Activated naive CD4-positive, alpha-beta T cell treated with anti-CD3 and anti-CD28 coated beads, Interleukin-2, amount 50 U/mL, for 72 hours (primary cell): ENCODE measurements around the gene SLC35A4. TPM values are rescaled to one million over a fixed set of nuclear protein-coding genes. Genes with fewer than 3 reads are reported as not detected.
A peak's percentile ranks its signal among the peaks of the same experiment; 100 is the strongest.

Source experiments
- ATAC-seq, 2 donors: fragments of 150-1000 bp; cut with Tn5 transposase; 2 replicates each; pipeline ENCODE4 v1.10.0; 2021; ENCODE audit warnings: mild to moderate bottlenecking in 2 of 2, moderate library complexity in 2 of 2
- DNase-seq, 2 donors: peaks; one replicate each; pipeline ENCODE4 v3.0.0; 2021 to 2022; ENCODE audit warnings: low spot score in 2 of 2
- H3K27ac Mint-ChIP-seq, 2 donors: one replicate each; pipeline ENCODE4 v1.8.0; 2022; ENCODE audit warnings: mild to moderate bottlenecking in 2 of 2, mixed read lengths in 2 of 2
- H3K36me3 Mint-ChIP-seq, 2 donors: one replicate each; pipeline ENCODE4 v1.8.0; 2022; ENCODE audit warnings: mixed read lengths in 2 of 2
- H3K9me3 Mint-ChIP-seq, 2 donors: one replicate each; pipeline ENCODE4 v1.8.0; 2022; ENCODE audit warnings: mixed read lengths in 2 of 2
- total RNA-seq, 2 donors: library from RNA; stranded (reverse); gene quantifications; one replicate each; pipeline ENCODE4 v1.2.3, GENCODE V29; 2022

Gene SLC35A4
- total RNA-seq, 2 donors from 2014 or later: 62.5 to 70.3 TPM

DNA sequence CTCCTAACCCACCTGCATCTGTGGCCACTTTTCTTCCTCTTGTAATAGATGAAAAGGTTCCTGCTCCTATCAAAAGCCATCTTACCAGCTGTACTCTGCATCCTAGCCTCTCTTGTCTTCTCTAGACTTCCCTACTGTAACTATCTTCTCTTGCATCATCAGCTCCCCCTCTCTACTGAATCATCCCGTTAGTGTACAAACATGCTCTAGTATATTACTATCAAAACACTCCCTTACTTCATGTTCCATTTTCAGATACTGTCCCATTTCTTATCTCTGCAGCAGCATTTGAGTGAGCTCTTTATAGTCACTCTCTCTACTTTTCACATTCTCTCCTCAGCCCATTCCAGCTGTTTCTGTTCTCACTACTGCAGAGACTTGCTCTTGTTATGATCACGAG, 10.2 kb upstream of the SLC35A4 start:
- Mint-ChIP-seq H3K9me3 (peaks cover 0 to 3% of the 10 kb centered on the region in 2 donors), H3K36me3 (peaks cover 27 to 29% of the 10 kb centered on the region in 2 donors), H3K27ac (peak overlapping the region; percentile 91 to 98)
- ATAC-seq (peak; percentile 14 to 31), DNase-seq (no peak)

DNA sequence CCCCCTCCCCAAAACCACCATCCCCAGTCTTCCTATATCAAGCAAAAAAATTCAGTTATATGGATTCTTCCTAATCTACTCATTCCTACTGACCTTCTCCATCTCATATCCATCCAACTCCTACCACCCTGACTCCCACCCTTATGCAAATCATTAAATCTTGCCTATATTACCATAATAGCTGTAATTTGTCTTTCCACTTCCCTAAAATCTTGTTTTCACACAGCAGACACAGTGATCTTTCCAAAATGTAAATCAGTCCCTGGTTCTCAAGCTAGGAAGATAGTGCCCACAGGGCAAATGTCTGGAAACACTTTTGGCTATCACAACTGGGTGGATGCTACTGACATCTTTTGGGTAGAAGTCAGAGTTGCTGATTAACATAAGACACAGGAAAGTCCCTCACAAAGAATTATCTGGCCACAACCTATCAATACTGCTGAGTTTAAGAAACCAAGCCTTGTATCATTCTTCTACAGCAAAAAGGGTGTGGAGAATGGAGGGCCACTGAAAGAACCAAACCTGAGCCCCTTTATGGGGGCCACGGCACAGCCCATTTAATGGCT, 8.8 kb upstream of the SLC35A4 start:
- DNase-seq (no peak), ATAC-seq (no peak)
- H3K9me3 Mint-ChIP-seq: peaks cover 0 to 3% of the 10 kb centered on the region in 2 donors
- H3K27ac Mint-ChIP-seq: peak overlapping the region; percentile 18 to 98
- H3K36me3 Mint-ChIP-seq: peaks cover 24 to 29% of the 10 kb centered on the region in 2 donors

DNA sequence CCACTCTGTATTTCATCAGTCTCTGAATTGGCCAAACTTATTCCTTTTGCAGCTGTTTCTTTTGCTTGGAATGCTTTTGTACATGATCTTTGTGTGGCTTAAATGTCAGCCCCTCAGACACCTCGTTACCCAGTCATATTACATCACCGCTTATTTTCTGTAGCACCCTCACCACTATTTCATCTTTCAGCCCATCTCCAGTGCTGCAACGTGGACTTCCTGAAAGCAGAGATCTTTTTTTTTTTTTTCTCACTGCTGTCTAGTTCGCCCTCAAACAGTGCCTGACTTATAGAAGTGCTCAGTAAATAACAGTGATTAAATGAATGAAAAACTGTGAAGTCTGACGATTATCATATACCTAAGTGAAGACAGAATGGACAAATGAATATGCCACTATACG, 8.2 kb upstream of the SLC35A4 start:
- H3K9me3 Mint-ChIP-seq: peaks cover 0 to 3% of the 10 kb centered on the region in 2 donors
- ATAC-seq: no peak
- H3K36me3 Mint-ChIP-seq: peaks cover 18 to 29% of the 10 kb centered on the region in 2 donors
- H3K27ac Mint-ChIP-seq: peak overlapping the region; percentile 78 to 98
- DNase-seq: no peak

DNA sequence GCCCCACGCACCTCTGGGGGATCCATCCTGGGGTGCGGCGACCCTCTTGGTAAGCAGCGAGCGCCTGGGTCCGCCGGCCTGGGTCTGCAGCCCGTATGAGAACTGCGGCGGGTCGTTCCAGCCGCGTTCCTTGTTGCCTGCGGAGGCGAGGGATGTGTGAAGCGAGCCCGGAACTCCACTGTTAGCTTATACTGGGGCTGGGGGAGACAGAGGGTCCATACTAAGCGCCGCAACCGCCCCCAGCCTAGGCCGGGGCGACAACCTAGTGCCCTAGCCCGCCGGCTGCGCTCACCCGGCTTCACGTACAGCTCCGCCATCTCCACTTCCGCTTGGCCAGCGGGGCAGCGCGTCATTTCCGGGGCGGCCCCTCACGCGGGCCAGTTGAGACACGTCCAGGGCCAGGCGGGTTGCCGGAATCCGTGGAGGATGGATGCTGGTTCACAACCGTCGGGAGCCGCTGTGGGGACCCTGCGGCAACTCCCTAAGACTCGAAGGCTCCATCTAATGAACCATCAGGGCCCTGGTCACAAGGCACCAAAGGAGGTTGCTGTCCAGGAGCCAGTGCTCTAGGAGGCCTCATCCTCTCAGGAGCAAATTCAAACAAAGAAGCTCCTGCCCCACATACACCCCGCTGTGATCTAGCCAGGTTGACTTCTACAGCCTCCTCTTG, 7.4 kb upstream of the SLC35A4 start, which contains the start of gene SRA1:
Gene SRA1, minus strand, starts transcription at position 338 of the 670 bp plus-strand sequence. Its CDS starts 21 bp downstream, at position 317.
- H3K9me3 Mint-ChIP-seq: peaks cover 0 to 3% of the 10 kb centered on the region in 2 donors
- DNase-seq: peak; percentile 87 to 94
- H3K27ac Mint-ChIP-seq: peak within 1 kb of the TSS; percentile 92 to 98
- H3K36me3 Mint-ChIP-seq: peaks cover 14 to 29% of the 10 kb centered on the region in 2 donors
- ATAC-seq: peak; percentile 88 to 90

DNA sequence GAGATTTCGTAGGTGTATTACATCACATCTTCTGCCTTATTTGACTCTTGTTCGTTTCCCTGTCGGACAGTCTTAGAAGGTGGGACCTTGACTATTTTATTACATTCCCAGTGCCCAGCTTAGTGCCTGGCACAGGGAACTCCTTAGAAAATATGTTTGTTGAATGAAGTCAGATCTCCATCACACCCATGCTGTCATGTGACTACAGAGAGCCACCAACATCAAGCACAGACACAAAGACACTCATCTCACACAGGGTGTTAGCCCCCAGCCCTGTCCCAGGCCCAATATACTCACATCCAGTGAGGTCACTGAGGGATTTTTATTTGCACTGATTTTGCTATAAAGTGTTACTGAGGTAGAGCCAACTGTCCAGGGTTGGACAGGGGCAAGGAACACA, 6.7 kb upstream of the SLC35A4 start:
- Mint-ChIP-seq H3K27ac (peak overlapping the region; percentile 92 to 98), H3K36me3 (peaks cover 14 to 29% of the 10 kb centered on the region in 2 donors), H3K9me3 (peaks cover 0 to 3% of the 10 kb centered on the region in 2 donors)
- ATAC-seq (peak in 1 of 2 donors; percentile 17), DNase-seq (no peak)

DNA sequence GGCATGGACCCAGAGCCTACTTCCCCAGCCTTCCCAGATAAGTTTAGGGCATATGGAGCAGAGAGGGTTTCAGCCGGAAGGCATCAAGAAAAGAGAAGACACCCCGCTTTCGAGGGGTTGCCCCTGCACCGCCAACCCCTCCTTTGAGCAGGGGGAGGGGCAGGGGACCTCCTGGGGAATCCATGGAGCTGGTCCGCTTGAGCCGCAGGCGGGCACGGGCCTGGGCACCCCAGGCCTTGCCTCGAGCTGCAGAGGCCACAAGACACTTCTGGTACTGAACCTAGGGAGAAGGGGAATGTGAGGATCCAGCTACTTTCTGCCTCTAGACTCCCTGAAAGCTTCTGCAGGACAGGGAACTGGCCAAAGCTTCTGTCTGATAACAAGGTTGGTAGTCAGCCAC, 6.1 kb upstream of the SLC35A4 start:
- H3K9me3 Mint-ChIP-seq: peaks cover 0 to 3% of the 10 kb centered on the region in 2 donors
- H3K27ac Mint-ChIP-seq: peak overlapping the region in 1 of 2 donors; percentile 98
- H3K36me3 Mint-ChIP-seq: peaks cover 14 to 29% of the 10 kb centered on the region in 2 donors
- no peak for DNase-seq
- ATAC-seq: no peak

DNA sequence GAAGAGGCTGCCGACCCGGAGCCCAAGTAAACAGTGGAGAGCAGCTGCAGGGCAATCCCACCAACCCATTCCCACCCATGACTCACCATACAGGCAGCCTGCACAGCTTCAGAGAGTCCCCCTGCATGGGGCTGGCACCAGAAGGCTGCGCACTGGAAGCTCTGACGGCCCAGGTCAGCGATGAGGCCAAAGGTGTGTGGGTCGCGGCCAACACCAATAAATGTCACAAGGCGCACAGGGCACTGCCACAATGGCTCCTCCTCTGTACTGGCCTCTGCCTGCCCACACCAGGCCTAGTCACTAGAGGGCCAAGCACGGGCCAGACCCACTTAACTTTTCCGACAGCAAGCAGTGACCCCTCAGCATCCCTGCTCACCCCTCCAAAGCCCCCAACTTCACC, 4.4 kb upstream of the SLC35A4 start:
- Mint-ChIP-seq H3K36me3 (peaks cover 22 to 36% of the 10 kb centered on the region in 2 donors), H3K27ac (no peak overlapping the region), H3K9me3 (peaks cover 0 to 3% of the 10 kb centered on the region in 2 donors)
- no peak for ATAC-seq
- DNase-seq: no peak

DNA sequence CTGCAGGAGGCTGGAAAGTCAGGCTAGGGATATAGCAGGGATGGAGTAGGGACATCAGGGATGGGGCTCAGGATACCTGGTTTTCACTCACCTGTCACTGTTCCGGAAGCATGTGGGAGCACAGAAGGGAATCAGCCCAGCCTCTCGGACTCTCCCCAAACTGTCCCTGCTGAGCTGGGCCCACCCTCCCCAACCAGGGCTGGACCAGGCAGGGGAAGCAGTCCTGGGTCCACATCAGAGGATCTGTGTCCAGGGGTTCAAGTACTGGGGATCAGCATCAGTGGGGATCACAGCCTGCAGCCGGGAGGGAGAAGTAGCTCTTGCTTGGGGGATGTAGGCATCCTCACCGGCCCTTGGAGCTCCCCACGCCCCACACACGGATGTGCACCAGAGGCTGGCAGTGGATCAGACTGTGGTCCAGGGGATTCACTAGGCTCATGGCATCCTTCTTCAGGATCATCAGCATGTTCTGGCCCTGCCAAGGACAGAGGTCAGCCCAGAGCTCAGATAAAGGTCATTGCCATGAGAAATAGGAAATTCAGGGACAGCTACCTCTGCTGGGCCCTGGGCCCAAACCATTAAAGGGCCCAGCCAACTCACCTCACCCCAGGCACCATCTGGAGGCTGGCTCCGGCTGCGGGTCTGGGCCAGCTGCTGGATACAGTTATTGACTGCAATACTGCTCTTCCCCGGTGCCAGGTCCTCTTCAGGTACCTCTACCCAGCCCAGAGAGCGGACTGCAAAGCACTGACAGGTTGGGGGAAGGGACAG, 2.7 kb upstream of the SLC35A4 start:
- no peak for DNase-seq
- Mint-ChIP-seq H3K27ac (no peak overlapping the region), H3K9me3 (no peaks in the 10 kb centered on the region), H3K36me3 (peaks cover 27 to 33% of the 10 kb centered on the region in 2 donors)
- ATAC-seq: no peak

DNA sequence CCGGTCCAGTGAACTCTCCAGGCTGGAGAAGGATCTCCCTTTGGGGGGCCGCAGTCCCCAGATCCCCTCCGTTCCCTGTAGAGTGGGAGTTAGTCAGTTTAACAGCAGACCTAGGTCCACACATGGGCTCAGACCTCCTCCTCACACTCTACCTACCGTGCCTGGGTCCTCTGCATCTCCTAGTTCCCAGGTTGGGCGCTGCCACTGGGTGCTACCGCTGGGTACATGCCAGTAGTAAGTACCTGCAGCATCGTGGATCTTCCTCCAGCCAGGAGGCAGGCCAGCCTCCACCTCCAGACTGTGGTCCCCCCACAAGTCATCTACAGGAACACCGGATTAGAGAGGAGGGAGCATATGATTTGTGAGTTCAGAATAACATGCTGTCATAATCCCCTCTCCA, 1.0 kb upstream of the SLC35A4 start:
- ATAC-seq: no peak
- peak overlapping the region; percentile 73 to 98 for H3K27ac Mint-ChIP-seq
- H3K9me3 Mint-ChIP-seq: no peaks in the 10 kb centered on the region
- DNase-seq: no peak
- H3K36me3 Mint-ChIP-seq: peaks cover 32 to 39% of the 10 kb centered on the region in 2 donors

DNA sequence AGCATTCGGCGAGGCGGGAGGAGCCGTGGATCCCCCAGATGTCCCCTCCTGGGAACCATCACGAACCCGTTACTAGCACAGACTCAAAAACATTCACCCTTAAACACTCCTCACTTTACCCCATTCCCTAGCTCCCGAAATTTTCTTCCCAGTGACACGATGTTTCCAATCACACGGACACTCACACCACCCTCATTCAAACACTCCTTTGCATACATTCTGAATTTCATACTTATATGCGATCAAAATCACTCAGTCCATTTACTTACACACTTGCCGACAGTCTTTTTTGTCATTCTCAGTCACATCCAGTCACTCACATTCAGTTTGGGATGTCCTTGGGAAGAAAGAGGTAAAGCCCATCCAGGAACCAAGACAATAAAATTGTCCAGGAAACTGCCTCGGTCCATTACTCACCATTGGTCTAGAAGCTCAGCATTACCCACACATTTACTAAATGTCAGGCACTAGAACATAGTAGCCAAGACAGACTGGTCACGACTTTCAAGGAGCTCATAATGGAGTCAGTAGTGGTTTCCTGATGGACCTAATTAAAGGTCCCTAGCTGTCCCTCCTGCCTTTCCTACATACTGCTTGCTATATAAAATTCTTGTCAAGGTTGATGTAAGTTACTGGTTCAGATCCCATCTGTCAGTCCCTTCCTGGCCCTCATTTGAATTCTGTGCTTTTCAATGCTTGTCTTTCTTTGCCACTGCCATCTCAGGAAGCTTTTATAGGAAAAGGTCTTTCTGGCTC, 574 bp downstream of the SLC35A4 start:
- peaks cover 32 to 42% of the 10 kb centered on the region in 2 donors for H3K36me3 Mint-ChIP-seq
- DNase-seq (no peak), ATAC-seq (no peak)
- no peaks in the 10 kb centered on the region for H3K9me3 Mint-ChIP-seq
- peak overlapping the region; percentile 98 for H3K27ac Mint-ChIP-seq

DNA sequence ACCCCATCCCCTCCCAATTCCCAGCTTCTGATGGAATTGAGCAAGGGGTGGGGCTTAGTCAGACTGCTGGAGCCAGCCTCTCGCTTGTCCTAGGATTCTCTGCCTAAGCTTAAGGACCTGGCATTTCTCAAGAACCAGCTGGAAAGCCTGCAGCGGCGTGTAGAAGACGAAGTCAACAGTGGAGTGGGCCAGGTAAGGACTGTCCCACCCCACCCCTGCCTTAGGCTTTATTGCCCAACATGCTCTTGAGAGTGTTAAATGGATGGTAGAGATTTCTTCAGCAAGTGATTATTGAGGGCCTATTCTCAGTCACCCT, 1.1 kb downstream of the SLC35A4 start:
- Mint-ChIP-seq H3K9me3 (no peaks in the 10 kb centered on the region), H3K27ac (peak overlapping the region; percentile 98), H3K36me3 (peaks cover 32 to 42% of the 10 kb centered on the region in 2 donors)
- ATAC-seq (no peak), DNase-seq (no peak)

DNA sequence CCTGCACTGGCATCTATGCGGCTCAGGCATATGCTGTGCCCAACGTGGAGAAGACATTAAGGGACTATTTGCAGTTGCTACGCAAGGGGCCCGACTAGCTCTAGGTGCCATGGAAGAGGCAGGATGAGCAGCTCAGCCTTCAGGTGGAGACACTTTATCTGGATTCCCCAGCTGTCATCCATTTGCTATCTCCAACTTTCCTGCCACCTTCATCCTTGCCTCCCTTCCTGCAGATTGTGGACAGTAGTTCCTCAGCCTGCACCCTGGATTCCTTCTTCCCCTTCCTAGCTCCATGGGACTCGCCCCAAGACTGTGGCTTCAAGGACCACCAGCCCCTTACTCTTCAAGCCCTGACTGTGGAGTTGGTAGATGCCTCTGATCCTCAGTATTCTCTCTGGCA, 2.0 kb downstream of the SLC35A4 start:
- no peak for DNase-seq
- ATAC-seq: no peak
- peaks cover 32 to 42% of the 10 kb centered on the region in 2 donors for H3K36me3 Mint-ChIP-seq
- peak overlapping the region; percentile 65 to 90 for H3K27ac Mint-ChIP-seq
- H3K9me3 Mint-ChIP-seq: no peaks in the 10 kb centered on the region

DNA sequence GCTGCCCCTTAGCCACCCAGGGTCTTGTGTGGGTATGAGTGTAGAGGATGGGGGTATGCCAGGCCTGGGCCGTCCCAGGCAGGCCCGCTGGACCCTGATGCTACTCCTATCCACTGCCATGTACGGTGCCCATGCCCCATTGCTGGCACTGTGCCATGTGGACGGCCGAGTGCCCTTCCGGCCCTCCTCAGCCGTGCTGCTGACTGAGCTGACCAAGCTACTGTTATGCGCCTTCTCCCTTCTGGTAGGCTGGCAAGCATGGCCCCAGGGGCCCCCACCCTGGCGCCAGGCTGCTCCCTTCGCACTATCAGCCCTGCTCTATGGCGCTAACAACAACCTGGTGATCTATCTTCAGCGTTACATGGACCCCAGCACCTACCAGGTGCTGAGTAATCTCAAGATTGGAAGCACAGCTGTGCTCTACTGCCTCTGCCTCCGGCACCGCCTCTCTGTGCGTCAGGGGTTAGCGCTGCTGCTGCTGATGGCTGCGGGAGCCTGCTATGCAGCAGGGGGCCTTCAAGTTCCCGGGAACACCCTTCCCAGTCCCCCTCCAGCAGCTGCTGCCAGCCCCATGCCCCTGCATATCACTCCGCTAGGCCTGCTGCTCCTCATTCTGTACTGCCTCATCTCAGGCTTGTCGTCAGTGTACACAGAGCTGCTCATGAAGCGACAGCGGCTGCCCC, 2.6 kb downstream of the SLC35A4 start:
- DNase-seq: no peak
- H3K27ac Mint-ChIP-seq: peak overlapping the region; percentile 89 to 90
- no peak for ATAC-seq
- no peaks in the 10 kb centered on the region for H3K9me3 Mint-ChIP-seq
- H3K36me3 Mint-ChIP-seq: peaks cover 32 to 42% of the 10 kb centered on the region in 2 donors

DNA sequence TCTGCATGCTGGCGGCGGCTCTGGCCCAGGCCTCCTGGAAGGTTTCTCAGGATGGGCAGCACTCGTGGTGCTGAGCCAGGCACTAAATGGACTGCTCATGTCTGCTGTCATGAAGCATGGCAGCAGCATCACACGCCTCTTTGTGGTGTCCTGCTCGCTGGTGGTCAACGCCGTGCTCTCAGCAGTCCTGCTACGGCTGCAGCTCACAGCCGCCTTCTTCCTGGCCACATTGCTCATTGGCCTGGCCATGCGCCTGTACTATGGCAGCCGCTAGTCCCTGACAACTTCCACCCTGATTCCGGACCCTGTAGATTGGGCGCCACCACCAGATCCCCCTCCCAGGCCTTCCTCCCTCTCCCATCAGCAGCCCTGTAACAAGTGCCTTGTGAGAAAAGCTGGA, 3.2 kb downstream of the SLC35A4 start:
- Mint-ChIP-seq H3K27ac (peak overlapping the region; percentile 89 to 90), H3K36me3 (peaks cover 32 to 42% of the 10 kb centered on the region in 2 donors), H3K9me3 (no peaks in the 10 kb centered on the region)
- no peak for DNase-seq
- no peak for ATAC-seq

DNA sequence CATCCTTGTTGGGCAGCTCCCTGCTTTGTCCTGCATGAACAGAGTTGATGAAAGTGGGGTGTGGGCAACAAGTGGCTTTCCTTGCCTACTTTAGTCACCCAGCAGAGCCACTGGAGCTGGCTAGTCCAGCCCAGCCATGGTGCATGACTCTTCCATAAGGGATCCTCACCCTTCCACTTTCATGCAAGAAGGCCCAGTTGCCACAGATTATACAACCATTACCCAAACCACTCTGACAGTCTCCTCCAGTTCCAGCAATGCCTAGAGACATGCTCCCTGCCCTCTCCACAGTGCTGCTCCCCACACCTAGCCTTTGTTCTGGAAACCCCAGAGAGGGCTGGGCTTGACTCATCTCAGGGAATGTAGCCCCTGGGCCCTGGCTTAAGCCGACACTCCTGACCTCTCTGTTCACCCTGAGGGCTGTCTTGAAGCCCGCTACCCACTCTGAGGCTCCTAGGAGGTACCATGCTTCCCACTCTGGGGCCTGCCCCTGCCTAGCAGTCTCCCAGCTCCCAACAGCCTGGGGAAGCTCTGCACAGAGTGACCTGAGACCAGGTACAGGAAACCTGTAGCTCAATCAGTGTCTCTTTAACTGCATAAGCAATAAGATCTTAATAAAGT, 3.9 kb downstream of the SLC35A4 start:
- ATAC-seq (no peak), DNase-seq (no peak)
- Mint-ChIP-seq H3K9me3 (no peaks in the 10 kb centered on the region), H3K27ac (peak overlapping the region; percentile 89 to 97), H3K36me3 (peaks cover 32 to 42% of the 10 kb centered on the region in 2 donors)

DNA sequence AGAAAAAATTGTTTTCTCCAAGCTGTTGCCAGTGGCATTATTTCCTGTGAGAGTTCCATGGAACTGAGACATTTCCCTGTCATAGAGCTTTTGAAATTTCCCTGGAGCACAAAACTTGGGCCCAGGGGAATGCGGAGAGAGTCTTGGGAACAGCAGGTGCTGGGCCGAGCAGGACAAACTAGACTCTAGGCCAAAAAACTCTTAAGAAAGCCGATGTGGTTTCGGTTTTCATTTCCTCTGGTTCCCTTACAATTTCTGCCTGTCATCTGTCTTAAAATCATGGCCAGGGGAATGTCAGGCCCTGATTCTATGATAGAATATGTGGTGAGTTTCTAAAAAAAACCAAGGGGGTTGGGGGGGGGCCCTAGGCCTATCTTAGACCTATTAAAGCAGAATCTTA, 4.6 kb downstream of the SLC35A4 start:
- DNase-seq (no peak), ATAC-seq (no peak)
- Mint-ChIP-seq H3K27ac (peak overlapping the region; percentile 89 to 97), H3K36me3 (peaks cover 32 to 42% of the 10 kb centered on the region in 2 donors), H3K9me3 (no peaks in the 10 kb centered on the region)
